K562 (cell line): ENCODE measurements around the gene MAP7D1. TPM values are rescaled to one million over a fixed set of nuclear protein-coding genes. Genes with fewer than 3 reads are reported as not detected.
A peak's percentile ranks its signal among the peaks of the same experiment; 100 is the strongest.

Experiments used
- KDM1A ChIP-seq, 2 experiments: fragments of 450-650 bp; IDR thresholded peaks; 2 replicates each; pipeline ENCODE4 v1.6.1; 2016; ENCODE audit warnings: mild to moderate bottlenecking in 2 of 2
- MXI1 ChIP-seq: IDR thresholded peaks from 2 replicates; pipeline ENCODE4 v1.6.1; 2011; ENCODE audit warnings: low read depth, mild to moderate bottlenecking, improper control_type of control experiment, low read length
- NCOA2 ChIP-seq, 2 experiments: fragments of 450-650 bp; IDR thresholded peaks; 2 replicates each; pipeline ENCODE4 v1.6.1; 2018; ENCODE audit warnings: mild to moderate bottlenecking in 2 of 2, moderate library complexity in 1 of 2; ENCODE audit not compliant: partially characterized antibody in 2 of 2
- POLR2AphosphoS2 ChIP-seq: IDR thresholded peaks from 2 replicates; pipeline ENCODE4 v1.6.1; 2012; ENCODE audit warnings: low read length, improper control_type of control experiment
- SMARCE1 ChIP-seq: fragments of 450-650 bp; IDR thresholded peaks from 2 replicates; pipeline ENCODE4 v1.7.1; 2016; ENCODE audit warnings: mild to moderate bottlenecking
- TCF7L2 ChIP-seq: fragments of 150-350 bp; IDR thresholded peaks from 2 replicates; pipeline ENCODE4 v1.6.1; 2016; ENCODE audit warnings: low read depth, mild to moderate bottlenecking, low read length, moderate library complexity
- ZNF12 ChIP-seq: sonication (generic); formaldehyde crosslinking; IDR thresholded peaks from 2 replicates; pipeline ENCODE4 v1.4.0; 2020; ENCODE audit warnings: mild to moderate bottlenecking, missing genetic modification reagents
- polyA plus RNA-seq, 8 experiments: library from polyadenylated mRNA; depleted of rRNA in 4 of 8; stranded (reverse) in 5 of 8; unstranded in 3 of 8; fragments of >200 nt; fragmentation: Nextera tagmentation in 2 of 8; fragmentation: Illumina TruSeq in 1 of 8; extraction: Ambion mirVana in 2 of 8; extraction: Trizol in 1 of 8; gene quantifications; 2 replicates each; pipeline versions ENCODE4 v1.2.1 to v1.2.3, GENCODE V29; 2011 to 2014; ENCODE audit warnings: inconsistent platforms in 1 of 8, missing spikeins in 1 of 8
- total RNA-seq, 7 experiments: library from RNA; depleted of rRNA in 6 of 7; stranded (reverse); fragments of >200 nt in 6 of 7; fragmentation: Illumina TruSeq in 2 of 7; extraction: Trizol in 2 of 7; gene quantifications; 2 replicates each; pipeline versions ENCODE4 v1.2.1 to v1.2.3, GENCODE V29; 2011 to 2021; ENCODE audit warnings: low replicate concordance in 1 of 7
- TF ChIP-seq, protein P1 (sequence below): IDR thresholded peaks from 3 replicates; pipeline ENCODE4 v1.6.1; 2011; ENCODE audit warnings: borderline replicate concordance, mild to moderate bottlenecking; ENCODE audit not compliant: insufficient read length, insufficient read depth
- TF ChIP-seq, protein P2 (sequence below): conservative IDR thresholded peaks from 2 replicates; pipeline ENCODE4 v1.6.1; 2011; ENCODE audit warnings: low read depth, mild to moderate bottlenecking, low read length; ENCODE audit not compliant: control insufficient read depth
- TF ChIP-seq, protein P3 (sequence below): fragments of 450-650 bp; conservative IDR thresholded peaks from 2 replicates; pipeline ENCODE4 v1.6.1; 2016; ENCODE audit warnings: missing genetic modification characterization, low read depth, mild to moderate bottlenecking, control low read depth, missing compliant biosample characterization
- TF ChIP-seq, protein P4 (sequence below): sonication (generic); formaldehyde crosslinking; IDR thresholded peaks from 2 replicates; pipeline ENCODE4 v1.8.0; 2023; ENCODE audit warnings: mild to moderate bottlenecking, missing genetic modification reagents
- TF ChIP-seq, protein P5 (sequence below): fragments of 450-650 bp; formaldehyde crosslinking; IDR thresholded peaks from 2 replicates; pipeline ENCODE4 v1.4.0; 2022; ENCODE audit warnings: missing genetic modification characterization
- TF ChIP-seq, protein P6 (sequence below): fragments of 450-650 bp; formaldehyde crosslinking; IDR thresholded peaks from 2 replicates; pipeline ENCODE4 v1.4.0; 2020; ENCODE audit warnings: mild to moderate bottlenecking, mixed read lengths
- TF ChIP-seq, protein P7 (sequence below): fragments of 150-350 bp; conservative IDR thresholded peaks from 2 replicates; pipeline ENCODE4 v1.6.1; 2014; ENCODE audit warnings: low read length

The MAP7D1 gene
- total and polyA plus RNA-seq, 9 of the 15 experiments (the other 6 are each of a cell fraction or from before 2014, with no cell fraction given), result 3.6 to 108 (median 34.5) TPM

DNA sequence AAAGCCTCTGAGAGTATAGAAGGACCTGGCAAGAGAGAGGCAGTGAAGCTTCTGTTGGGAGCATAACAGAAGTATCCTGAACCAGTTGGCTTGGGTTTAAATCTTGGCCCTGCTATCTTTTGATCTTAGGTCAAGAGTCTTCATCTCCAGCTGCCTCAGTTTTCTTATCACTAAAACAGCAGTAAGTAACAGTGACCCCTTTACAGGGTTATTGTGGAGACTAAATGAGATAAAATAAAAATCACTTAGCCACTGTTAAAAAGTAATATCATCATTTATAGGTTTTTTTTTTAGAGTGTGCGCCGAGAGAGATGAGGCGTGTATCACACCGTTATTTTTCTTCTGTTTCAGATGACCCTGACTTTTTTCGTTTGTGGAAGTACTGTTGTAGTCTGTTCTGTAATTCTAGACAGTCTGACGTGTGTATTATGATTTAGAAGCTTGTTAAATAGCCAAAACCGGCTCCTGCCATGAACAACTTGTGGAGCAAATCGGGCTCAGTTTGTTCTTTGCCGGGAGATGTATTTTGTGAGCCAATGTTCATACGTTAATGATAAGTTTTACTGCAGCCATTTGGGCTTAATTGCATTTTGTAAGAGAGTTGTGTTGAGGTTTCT, 69.4 kb downstream of the MAP7D1 start (continued):
- TF ChIP-seq, protein P1, sequence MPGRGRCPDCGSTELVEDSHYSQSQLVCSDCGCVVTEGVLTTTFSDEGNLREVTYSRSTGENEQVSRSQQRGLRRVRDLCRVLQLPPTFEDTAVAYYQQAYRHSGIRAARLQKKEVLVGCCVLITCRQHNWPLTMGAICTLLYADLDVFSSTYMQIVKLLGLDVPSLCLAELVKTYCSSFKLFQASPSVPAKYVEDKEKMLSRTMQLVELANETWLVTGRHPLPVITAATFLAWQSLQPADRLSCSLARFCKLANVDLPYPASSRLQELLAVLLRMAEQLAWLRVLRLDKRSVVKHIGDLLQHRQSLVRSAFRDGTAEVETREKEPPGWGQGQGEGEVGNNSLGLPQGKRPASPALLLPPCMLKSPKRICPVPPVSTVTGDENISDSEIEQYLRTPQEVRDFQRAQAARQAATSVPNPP, result no peak
- TF ChIP-seq SMARCE1, result peak; percentile 15; the same call in 1 of the 2 replicates
- peak; percentile 25 to 61; a peak in 3 of 4 replicates for TF ChIP-seq KDM1A (IDR thresholded peaks at IDR 0.05)
- TF ChIP-seq, protein P2, sequence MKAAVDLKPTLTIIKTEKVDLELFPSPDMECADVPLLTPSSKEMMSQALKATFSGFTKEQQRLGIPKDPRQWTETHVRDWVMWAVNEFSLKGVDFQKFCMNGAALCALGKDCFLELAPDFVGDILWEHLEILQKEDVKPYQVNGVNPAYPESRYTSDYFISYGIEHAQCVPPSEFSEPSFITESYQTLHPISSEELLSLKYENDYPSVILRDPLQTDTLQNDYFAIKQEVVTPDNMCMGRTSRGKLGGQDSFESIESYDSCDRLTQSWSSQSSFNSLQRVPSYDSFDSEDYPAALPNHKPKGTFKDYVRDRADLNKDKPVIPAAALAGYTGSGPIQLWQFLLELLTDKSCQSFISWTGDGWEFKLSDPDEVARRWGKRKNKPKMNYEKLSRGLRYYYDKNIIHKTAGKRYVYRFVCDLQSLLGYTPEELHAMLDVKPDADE, result no peak
- TF ChIP-seq MXI1, result no peak
- TF ChIP-seq NCOA2 (IDR thresholded peaks at IDR 0.05; ENCODE audit: partially characterized antibody in 2 of 2), result no peak
- TF ChIP-seq, protein P3, sequence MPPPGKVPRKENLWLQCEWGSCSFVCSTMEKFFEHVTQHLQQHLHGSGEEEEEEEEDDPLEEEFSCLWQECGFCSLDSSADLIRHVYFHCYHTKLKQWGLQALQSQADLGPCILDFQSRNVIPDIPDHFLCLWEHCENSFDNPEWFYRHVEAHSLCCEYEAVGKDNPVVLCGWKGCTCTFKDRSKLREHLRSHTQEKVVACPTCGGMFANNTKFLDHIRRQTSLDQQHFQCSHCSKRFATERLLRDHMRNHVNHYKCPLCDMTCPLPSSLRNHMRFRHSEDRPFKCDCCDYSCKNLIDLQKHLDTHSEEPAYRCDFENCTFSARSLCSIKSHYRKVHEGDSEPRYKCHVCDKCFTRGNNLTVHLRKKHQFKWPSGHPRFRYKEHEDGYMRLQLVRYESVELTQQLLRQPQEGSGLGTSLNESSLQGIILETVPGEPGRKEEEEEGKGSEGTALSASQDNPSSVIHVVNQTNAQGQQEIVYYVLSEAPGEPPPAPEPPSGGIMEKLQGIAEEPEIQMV (tag), result no peak
- TF ChIP-seq POLR2AphosphoS2, result no peak
- TF ChIP-seq, protein P4, sequence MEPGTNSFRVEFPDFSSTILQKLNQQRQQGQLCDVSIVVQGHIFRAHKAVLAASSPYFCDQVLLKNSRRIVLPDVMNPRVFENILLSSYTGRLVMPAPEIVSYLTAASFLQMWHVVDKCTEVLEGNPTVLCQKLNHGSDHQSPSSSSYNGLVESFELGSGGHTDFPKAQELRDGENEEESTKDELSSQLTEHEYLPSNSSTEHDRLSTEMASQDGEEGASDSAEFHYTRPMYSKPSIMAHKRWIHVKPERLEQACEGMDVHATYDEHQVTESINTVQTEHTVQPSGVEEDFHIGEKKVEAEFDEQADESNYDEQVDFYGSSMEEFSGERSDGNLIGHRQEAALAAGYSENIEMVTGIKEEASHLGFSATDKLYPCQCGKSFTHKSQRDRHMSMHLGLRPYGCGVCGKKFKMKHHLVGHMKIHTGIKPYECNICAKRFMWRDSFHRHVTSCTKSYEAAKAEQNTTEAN (CRISPR knock-in tag), result no peak
- no peak for TF ChIP-seq TCF7L2
- no peak for TF ChIP-seq ZNF12 (CRISPR knock-in tag)
- TF ChIP-seq, protein P5, sequence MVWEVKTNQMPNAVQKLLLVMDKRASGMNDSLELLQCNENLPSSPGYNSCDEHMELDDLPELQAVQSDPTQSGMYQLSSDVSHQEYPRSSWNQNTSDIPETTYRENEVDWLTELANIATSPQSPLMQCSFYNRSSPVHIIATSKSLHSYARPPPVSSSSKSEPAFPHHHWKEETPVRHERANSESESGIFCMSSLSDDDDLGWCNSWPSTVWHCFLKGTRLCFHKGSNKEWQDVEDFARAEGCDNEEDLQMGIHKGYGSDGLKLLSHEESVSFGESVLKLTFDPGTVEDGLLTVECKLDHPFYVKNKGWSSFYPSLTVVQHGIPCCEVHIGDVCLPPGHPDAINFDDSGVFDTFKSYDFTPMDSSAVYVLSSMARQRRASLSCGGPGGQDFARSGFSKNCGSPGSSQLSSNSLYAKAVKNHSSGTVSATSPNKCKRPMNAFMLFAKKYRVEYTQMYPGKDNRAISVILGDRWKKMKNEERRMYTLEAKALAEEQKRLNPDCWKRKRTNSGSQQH (CRISPR knock-in tag), result no peak
- TF ChIP-seq, protein P6, sequence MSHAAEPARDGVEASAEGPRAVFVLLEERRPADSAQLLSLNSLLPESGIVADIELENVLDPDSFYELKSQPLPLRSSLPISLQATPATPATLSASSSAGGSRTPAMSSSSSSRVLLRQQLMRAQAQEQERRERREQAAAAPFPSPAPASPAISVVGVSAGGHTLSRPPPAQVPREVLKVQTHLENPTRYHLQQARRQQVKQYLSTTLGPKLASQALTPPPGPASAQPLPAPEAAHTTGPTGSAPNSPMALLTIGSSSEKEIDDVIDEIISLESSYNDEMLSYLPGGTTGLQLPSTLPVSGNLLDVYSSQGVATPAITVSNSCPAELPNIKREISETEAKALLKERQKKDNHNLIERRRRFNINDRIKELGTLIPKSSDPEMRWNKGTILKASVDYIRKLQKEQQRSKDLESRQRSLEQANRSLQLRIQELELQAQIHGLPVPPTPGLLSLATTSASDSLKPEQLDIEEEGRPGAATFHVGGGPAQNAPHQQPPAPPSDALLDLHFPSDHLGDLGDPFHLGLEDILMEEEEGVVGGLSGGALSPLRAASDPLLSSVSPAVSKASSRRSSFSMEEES (CRISPR knock-in tag), result no peak
- TF ChIP-seq, protein P7, sequence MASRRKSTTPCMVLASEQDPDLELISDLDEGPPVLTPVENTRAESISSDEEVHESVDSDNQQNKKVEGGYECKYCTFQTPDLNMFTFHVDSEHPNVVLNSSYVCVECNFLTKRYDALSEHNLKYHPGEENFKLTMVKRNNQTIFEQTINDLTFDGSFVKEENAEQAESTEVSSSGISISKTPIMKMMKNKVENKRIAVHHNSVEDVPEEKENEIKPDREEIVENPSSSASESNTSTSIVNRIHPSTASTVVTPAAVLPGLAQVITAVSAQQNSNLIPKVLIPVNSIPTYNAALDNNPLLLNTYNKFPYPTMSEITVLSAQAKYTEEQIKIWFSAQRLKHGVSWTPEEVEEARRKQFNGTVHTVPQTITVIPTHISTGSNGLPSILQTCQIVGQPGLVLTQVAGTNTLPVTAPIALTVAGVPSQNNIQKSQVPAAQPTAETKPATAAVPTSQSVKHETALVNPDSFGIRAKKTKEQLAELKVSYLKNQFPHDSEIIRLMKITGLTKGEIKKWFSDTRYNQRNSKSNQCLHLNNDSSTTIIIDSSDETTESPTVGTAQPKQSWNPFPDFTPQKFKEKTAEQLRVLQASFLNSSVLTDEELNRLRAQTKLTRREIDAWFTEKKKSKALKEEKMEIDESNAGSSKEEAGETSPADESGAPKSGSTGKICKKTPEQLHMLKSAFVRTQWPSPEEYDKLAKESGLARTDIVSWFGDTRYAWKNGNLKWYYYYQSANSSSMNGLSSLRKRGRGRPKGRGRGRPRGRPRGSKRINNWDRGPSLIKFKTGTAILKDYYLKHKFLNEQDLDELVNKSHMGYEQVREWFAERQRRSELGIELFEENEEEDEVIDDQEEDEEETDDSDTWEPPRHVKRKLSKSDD, result no peak
